Measurements from ENCODE around the gene ODC1. TPM values are rescaled to one million over a fixed set of nuclear protein-coding genes. Genes with fewer than 3 reads are reported as not detected.

Gene ODC1
- total RNA-seq, 1 donor from 2014 or later = 12.1 TPM

DNA sequence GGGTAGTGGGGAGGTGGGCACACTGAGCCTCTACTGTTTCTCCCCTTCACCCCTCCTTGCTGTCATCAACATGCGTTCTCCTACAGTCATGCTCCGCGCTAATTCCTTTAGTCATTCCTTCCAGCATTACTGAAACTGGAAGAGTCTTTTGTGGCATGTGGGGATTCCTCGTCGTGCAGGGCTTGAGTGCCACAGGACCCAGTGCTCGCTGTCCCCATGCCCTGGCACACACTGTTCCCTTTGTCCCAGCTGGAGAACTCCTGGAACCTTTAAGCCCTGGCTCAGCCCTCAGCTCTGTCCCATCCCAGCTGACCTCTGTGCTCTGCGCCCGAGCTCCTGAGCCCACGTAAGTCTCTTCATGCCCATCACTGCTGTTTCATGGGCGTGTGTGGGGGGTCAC lies 42.1 kb downstream of the ODC1 start:
- Mint-ChIP-seq H3K9me3 (ENCODE audit: unreplicated experiment) (no peaks in the 10 kb centered on the region), H3K4me1 (ENCODE audit: unreplicated experiment) (peaks cover 69% of the 10 kb centered on the region), H3K27me3 (ENCODE audit: unreplicated experiment) (peaks cover 7% of the 10 kb centered on the region), H3K36me3 (ENCODE audit: low read depth, unreplicated experiment) (peaks cover 5% of the 10 kb centered on the region), H3K4me3 (ENCODE audit: unreplicated experiment) (no peak overlapping the region), H3K27ac (ENCODE audit: unreplicated experiment) (peak overlapping the region; percentile 91)
- no peak for DNase-seq (ENCODE audit: low spot score)
- TF ChIP-seq, protein P1, sequence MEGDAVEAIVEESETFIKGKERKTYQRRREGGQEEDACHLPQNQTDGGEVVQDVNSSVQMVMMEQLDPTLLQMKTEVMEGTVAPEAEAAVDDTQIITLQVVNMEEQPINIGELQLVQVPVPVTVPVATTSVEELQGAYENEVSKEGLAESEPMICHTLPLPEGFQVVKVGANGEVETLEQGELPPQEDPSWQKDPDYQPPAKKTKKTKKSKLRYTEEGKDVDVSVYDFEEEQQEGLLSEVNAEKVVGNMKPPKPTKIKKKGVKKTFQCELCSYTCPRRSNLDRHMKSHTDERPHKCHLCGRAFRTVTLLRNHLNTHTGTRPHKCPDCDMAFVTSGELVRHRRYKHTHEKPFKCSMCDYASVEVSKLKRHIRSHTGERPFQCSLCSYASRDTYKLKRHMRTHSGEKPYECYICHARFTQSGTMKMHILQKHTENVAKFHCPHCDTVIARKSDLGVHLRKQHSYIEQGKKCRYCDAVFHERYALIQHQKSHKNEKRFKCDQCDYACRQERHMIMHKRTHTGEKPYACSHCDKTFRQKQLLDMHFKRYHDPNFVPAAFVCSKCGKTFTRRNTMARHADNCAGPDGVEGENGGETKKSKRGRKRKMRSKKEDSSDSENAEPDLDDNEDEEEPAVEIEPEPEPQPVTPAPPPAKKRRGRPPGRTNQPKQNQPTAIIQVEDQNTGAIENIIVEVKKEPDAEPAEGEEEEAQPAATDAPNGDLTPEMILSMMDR (IDR thresholded peaks at IDR 0.05; ENCODE audit: unreplicated experiment) = no peak

GRCh38 chr2:10405448-10405847 lies 42.7 kb downstream of the ODC1 start:
- no peak overlapping the region for H3K4me3 Mint-ChIP-seq (ENCODE audit: unreplicated experiment)
- no peak for DNase-seq (ENCODE audit: low spot score)
- TF ChIP-seq, protein P1 (IDR thresholded peaks at IDR 0.05; ENCODE audit: unreplicated experiment) = no peak
- peaks cover 10% of the 10 kb centered on the region for H3K36me3 Mint-ChIP-seq (ENCODE audit: low read depth, unreplicated experiment)
- peaks cover 7% of the 10 kb centered on the region for H3K27me3 Mint-ChIP-seq (ENCODE audit: unreplicated experiment)
- peaks cover 73% of the 10 kb centered on the region for H3K4me1 Mint-ChIP-seq (ENCODE audit: unreplicated experiment)
- no peaks in the 10 kb centered on the region for H3K9me3 Mint-ChIP-seq (ENCODE audit: unreplicated experiment)
- H3K27ac Mint-ChIP-seq (ENCODE audit: unreplicated experiment) = peak overlapping the region; percentile 91

- Mint-ChIP-seq H3K27me3 (ENCODE audit: unreplicated experiment) (peaks cover 7% of the 10 kb centered on the region), H3K4me3 (ENCODE audit: unreplicated experiment) (no peak overlapping the region), H3K36me3 (ENCODE audit: low read depth, unreplicated experiment) (peaks cover 18% of the 10 kb centered on the region), H3K4me1 (ENCODE audit: unreplicated experiment) (peaks cover 78% of the 10 kb centered on the region), H3K27ac (ENCODE audit: unreplicated experiment) (peak overlapping the region; percentile 42), H3K9me3 (ENCODE audit: unreplicated experiment) (no peaks in the 10 kb centered on the region)
- DNase-seq (ENCODE audit: low spot score) = peak; percentile 33
- TF ChIP-seq, protein P1 (IDR thresholded peaks at IDR 0.05; ENCODE audit: unreplicated experiment) = no peak
Observed at GRCh38 chr2:10404324-10405143, 43.6 kb downstream of the ODC1 start.

DNA sequence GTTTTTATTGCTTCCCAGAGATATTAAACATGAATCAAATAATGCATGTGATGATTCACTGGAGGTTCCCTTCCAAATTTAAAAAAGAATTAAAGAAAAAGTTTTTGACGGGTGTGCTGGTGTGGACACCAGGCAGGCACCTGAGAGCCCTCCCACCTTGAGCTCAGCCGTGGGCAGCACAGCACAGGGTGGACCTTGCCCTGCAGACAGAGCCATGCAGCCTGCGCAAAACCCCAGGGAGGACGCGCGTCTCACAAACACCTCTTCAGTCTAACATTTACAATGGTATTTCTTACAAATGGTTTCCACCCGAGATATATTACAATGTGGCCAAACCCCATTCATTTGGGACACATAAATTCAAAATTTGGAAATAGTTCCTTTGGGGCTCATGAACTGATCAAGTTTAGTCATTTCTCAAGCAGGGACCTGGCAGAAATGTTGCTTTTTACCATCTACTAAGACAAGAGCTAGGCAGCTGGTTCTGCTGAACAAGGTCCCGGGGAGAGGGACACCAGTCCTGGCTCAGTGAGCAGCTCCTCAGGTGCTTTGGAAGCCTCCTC lies 45.4 kb downstream of the ODC1 start:
- H3K4me1 Mint-ChIP-seq (ENCODE audit: unreplicated experiment) = peaks cover 67% of the 10 kb centered on the region
- TF ChIP-seq, protein P1 (IDR thresholded peaks at IDR 0.05; ENCODE audit: unreplicated experiment) = no peak

GRCh38 chr2:10402062-10402585 lies 46.0 kb downstream of the ODC1 start:
- peak overlapping the region; percentile 77 for H3K27ac Mint-ChIP-seq (ENCODE audit: unreplicated experiment)
- H3K27me3 Mint-ChIP-seq (ENCODE audit: unreplicated experiment) = peaks cover 11% of the 10 kb centered on the region
- no peak overlapping the region for H3K4me3 Mint-ChIP-seq (ENCODE audit: unreplicated experiment)
- peaks cover 61% of the 10 kb centered on the region for H3K4me1 Mint-ChIP-seq (ENCODE audit: unreplicated experiment)
- peaks cover 29% of the 10 kb centered on the region for H3K36me3 Mint-ChIP-seq (ENCODE audit: low read depth, unreplicated experiment)
- no peak for DNase-seq (ENCODE audit: low spot score)
- H3K9me3 Mint-ChIP-seq (ENCODE audit: unreplicated experiment) = no peaks in the 10 kb centered on the region
- TF ChIP-seq, protein P1 (IDR thresholded peaks at IDR 0.05; ENCODE audit: unreplicated experiment) = no peak

More for the DNA sequence above, 45.4 kb downstream of the ODC1 start:
- Mint-ChIP-seq H3K27ac (ENCODE audit: unreplicated experiment) (peak overlapping the region; percentile 64), H3K27me3 (ENCODE audit: unreplicated experiment) (peaks cover 14% of the 10 kb centered on the region), H3K9me3 (ENCODE audit: unreplicated experiment) (no peaks in the 10 kb centered on the region), H3K36me3 (ENCODE audit: low read depth, unreplicated experiment) (peaks cover 29% of the 10 kb centered on the region), H3K4me3 (ENCODE audit: unreplicated experiment) (no peak overlapping the region)
- no peak for DNase-seq (ENCODE audit: low spot score)

Measured in endothelial cell (in vitro differentiated cells).